ENCODE data around the gene EGFL7.

Gene EGFL7

GRCh38 chr9:136718345-136719194, 55.9 kb downstream of the EGFL7 start:
- DNase-seq (ENCODE audit: low spot score), result no peak

- no peak for DNase-seq (ENCODE audit: low spot score)
Observed at GRCh38 chr9:136719195-136719880, 56.6 kb downstream of the EGFL7 start.

GRCh38 chr9:136720251-136720897, 57.7 kb downstream of the EGFL7 start:
- no peak for DNase-seq (ENCODE audit: low spot score)

GRCh38 chr9:136720898-136721338, 58.2 kb downstream of the EGFL7 start:
- DNase-seq (ENCODE audit: low spot score), result no peak

GRCh38 chr9:136721339-136722092, 58.8 kb downstream of the EGFL7 start:
- no peak for DNase-seq (ENCODE audit: low spot score)
